Cardiac muscle cell (in vitro differentiated cells and primary cell): Measurements from ENCODE around the gene KRTAP6-1. TPM values are rescaled to one million over a fixed set of nuclear protein-coding genes. Genes with fewer than 3 reads are reported as not detected.

ENCODE experiments used
- DNase-seq, 2 donors: peaks; one replicate each; pipeline versions ENCODE4 v3.0.0 to v3.0.0-alpha.2; 2010 to 2017; ENCODE audit warnings: low read depth in 1 of 2, low spot score in 1 of 2
- H3K27ac ChIP-seq: fragments of 200-600 bp; sonication (generic); 2 replicates; pipeline ENCODE4 v1.5.1; 2016
- H3K27me3 ChIP-seq: fragments of 200-600 bp; sonication (generic); 2 replicates; pipeline ENCODE4 v1.6.0; 2016; ENCODE audit warnings: control low read depth
- H3K36me3 ChIP-seq: fragments of 200-600 bp; sonication (generic); 2 replicates; pipeline ENCODE4 v1.5.1; 2016; ENCODE audit warnings: control low read depth
- H3K4me1 ChIP-seq: fragments of 200-600 bp; sonication (generic); 2 replicates; pipeline ENCODE4 v1.8.1; 2017; ENCODE audit warnings: low read depth, mild to moderate bottlenecking, mixed run types
- H3K4me3 ChIP-seq: fragments of 200-600 bp; sonication (generic); 2 replicates; pipeline ENCODE4 v1.5.1; 2016; ENCODE audit warnings: mild to moderate bottlenecking
- H3K9me3 ChIP-seq: fragments of 200-600 bp; sonication (generic); 2 replicates; pipeline ENCODE4 v1.5.1; 2017; ENCODE audit warnings: low read depth, mild to moderate bottlenecking, control low read depth
- polyA plus RNA-seq: library from polyadenylated mRNA; unstranded; fragments of >200 nt; fragmentation: Nextera tagmentation; extraction: Ambion mirVana; gene quantifications from 2 replicates; pipeline ENCODE4 v1.2.1, GENCODE V29; 2016
- total RNA-seq: library from RNA; depleted of rRNA; stranded (reverse); fragments of >200 nt; gene quantifications from 2 replicates; pipeline ENCODE4 v1.2.3, GENCODE V29; 2016
- TF ChIP-seq, protein P1 (sequence below): IDR thresholded peaks from 2 replicates; pipeline ENCODE4 v1.5.1; 2012; ENCODE audit warnings: low read depth, mild to moderate bottlenecking, low read length

The KRTAP6-1 gene
- total and polyA plus RNA-seq, 2 experiments from 2014 or later, result not detected

DNA sequence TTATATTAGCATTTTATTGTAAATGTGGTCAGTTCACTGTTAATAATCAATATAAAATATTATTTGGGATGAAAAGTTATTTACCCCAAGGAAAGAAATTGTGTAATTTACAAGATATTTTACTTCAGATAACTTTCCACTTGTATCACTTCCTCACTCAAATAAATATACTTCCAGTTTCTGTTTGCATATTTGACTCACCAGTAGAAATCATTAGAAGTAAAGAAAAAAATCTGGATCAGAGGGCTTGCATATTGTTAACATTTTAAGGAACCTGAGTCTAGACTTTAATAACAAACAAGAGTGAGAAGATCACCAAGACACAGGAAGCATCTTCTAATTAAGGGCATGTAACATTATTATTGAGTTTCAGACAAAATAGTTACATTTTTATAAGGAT lies 6.3 kb upstream of the KRTAP6-1 start:
- H3K27me3 ChIP-seq, result no peaks in the 10 kb centered on the region
- no peaks in the 10 kb centered on the region for H3K36me3 ChIP-seq
- H3K27ac ChIP-seq, result no peak overlapping the region
- no peaks in the 10 kb centered on the region for H3K9me3 ChIP-seq
- TF ChIP-seq, protein P1, sequence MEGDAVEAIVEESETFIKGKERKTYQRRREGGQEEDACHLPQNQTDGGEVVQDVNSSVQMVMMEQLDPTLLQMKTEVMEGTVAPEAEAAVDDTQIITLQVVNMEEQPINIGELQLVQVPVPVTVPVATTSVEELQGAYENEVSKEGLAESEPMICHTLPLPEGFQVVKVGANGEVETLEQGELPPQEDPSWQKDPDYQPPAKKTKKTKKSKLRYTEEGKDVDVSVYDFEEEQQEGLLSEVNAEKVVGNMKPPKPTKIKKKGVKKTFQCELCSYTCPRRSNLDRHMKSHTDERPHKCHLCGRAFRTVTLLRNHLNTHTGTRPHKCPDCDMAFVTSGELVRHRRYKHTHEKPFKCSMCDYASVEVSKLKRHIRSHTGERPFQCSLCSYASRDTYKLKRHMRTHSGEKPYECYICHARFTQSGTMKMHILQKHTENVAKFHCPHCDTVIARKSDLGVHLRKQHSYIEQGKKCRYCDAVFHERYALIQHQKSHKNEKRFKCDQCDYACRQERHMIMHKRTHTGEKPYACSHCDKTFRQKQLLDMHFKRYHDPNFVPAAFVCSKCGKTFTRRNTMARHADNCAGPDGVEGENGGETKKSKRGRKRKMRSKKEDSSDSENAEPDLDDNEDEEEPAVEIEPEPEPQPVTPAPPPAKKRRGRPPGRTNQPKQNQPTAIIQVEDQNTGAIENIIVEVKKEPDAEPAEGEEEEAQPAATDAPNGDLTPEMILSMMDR, result no peak
- H3K4me1 ChIP-seq, result no peaks in the 10 kb centered on the region
- no peak overlapping the region for H3K4me3 ChIP-seq
- no peak for DNase-seq

DNA sequence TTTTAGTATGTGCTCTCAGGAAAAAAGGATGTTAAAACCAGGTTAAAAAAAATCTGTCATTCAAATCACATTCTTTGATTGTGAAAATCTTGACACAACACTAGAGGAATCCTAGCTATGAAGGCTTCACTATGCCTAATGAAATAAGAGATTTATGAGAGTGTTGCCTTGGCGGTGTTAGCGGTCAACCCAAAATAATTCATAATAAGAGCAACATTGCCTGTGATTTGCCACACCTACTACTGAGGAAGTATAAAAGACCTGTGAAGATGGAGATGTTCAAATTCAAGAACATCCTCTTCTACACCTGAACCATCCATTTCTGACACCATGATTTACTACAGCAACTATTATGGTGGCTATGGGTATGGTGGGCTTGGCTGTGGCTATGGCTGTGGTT lies 2.4 kb upstream of the KRTAP6-1 start, which contains the start of gene KRTAP20-1:
KRTAP20-1 (plus strand) TSS at position 301 of the 400 bp plus-strand sequence; CDS start at position 331, 30 bp downstream.
- Histone ChIP-seq H3K4me1 (no peaks in the 10 kb centered on the region), H3K9me3 (no peaks in the 10 kb centered on the region), H3K36me3 (no peaks in the 10 kb centered on the region), H3K27me3 (no peaks in the 10 kb centered on the region), H3K4me3 (no peak within 1 kb of the TSS), H3K27ac (no peak within 1 kb of the TSS)
- no peak for DNase-seq
- TF ChIP-seq, protein P1, result no peak

DNA sequence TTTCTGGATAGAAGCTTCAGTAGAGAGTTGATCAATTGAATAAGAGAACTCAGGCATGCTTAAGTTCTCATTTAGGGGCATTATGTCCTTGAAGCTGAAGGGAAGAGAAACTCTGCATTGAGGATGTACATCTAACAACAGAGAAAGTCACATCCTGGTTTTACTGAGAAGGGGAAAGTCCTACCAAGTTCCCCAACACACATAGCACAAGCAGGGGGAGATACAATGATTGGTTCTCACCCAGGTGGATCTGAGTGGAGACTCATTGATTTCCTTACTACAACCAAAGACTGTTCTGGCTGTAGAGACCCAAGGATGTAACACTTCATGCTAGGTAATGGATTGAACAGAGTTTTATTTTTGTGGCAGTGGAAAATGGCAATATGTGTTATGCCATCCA lies 1.5 kb upstream of the KRTAP6-1 start:
- no peak for DNase-seq
- H3K4me3 ChIP-seq, result no peak overlapping the region
- H3K4me1 ChIP-seq, result no peaks in the 10 kb centered on the region
- H3K36me3 ChIP-seq, result no peaks in the 10 kb centered on the region
- H3K9me3 ChIP-seq, result no peaks in the 10 kb centered on the region
- H3K27ac ChIP-seq, result no peak overlapping the region
- TF ChIP-seq, protein P1, result no peak
- H3K27me3 ChIP-seq, result no peaks in the 10 kb centered on the region

DNA sequence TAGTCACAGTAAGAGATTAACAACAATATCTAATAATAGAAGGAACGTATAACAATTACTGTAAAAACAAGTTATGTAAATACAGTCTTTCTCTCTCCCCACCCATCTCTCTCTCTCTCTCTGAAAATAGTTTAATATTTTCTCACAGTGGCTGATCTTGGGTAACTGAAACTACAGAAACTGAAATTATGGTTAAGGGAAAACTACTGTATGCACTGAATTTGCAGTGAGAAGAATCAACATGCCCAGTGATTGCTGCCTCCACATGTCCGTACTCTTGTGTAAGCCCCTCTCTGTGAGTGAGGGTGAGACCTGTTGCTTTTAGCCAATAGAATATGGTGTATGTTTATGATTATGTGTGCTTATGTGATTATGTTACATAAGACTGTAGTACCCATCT lies 1.6 kb downstream of the KRTAP6-1 start:
- TF ChIP-seq, protein P1, result no peak
- H3K4me1 ChIP-seq, result no peaks in the 10 kb centered on the region
- no peaks in the 10 kb centered on the region for H3K9me3 ChIP-seq
- H3K27ac ChIP-seq, result no peak overlapping the region
- H3K4me3 ChIP-seq, result no peak overlapping the region
- DNase-seq, result no peak
- no peaks in the 10 kb centered on the region for H3K27me3 ChIP-seq
- H3K36me3 ChIP-seq, result no peaks in the 10 kb centered on the region

DNA sequence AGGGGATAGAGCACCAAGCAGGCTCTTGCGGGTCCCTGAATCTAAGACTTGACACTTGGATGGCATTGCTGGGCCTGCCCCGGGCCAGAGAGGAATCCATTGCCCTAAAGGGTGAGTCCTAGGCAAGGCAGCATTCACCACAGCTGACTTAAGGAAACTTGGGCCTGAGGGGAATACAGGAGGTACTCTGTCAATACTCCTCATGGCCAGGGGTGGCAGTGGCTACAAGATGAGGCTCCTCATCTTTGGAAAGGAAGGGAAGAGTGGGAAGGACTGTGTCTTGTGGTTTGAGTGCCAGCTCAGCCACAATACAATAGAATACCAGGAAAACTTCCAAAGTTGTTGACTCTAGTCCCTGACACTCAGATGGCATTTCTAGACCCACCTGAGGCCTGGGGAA lies 7.8 kb downstream of the KRTAP6-1 start:
- no peaks in the 10 kb centered on the region for H3K36me3 ChIP-seq
- no peaks in the 10 kb centered on the region for H3K4me1 ChIP-seq
- no peak overlapping the region for H3K4me3 ChIP-seq
- H3K27ac ChIP-seq, result no peak overlapping the region
- no peaks in the 10 kb centered on the region for H3K9me3 ChIP-seq
- no peaks in the 10 kb centered on the region for H3K27me3 ChIP-seq
- TF ChIP-seq, protein P1, result no peak
- no peak for DNase-seq

DNA sequence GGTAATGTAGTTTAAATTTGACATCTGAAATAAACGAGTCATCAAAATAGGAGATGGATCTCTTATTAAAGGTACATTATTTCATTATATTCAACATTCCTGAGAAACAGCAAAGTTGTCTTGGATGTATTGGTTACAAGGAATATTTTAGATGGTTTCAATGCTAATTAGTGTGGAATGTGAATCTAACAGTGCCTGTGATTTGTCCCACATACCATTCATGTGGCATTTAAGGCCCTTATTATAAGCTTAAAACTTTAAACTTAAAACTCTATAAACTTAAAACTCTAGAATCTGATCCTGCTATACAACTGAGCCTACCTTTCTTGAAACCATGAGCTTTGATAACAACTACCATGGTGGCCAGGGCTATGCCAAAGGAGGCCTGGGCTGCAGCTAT lies 12.9 kb downstream of the KRTAP6-1 start, which contains the start of gene KRTAP22-1:
KRTAP22-1 (plus strand) TSS at position 301 of the 400 bp plus-strand sequence.
- TF ChIP-seq, protein P1, result no peak
- H3K27me3 ChIP-seq, result no peaks in the 10 kb centered on the region
- DNase-seq, result no peak
- no peak within 1 kb of the TSS for H3K27ac ChIP-seq
- H3K4me3 ChIP-seq, result no peak within 1 kb of the TSS
- H3K4me1 ChIP-seq, result no peaks in the 10 kb centered on the region
- H3K36me3 ChIP-seq, result no peaks in the 10 kb centered on the region
- H3K9me3 ChIP-seq, result no peaks in the 10 kb centered on the region
